22Rv1 (cell line): ENCODE results near the gene TMPRSS15.
A peak's percentile ranks its signal among the peaks of the same experiment; 100 is the strongest.

Experiments used
- H3K27ac ChIP-seq: fragments of 450-650 bp; 2 replicates; pipeline ENCODE4 v1.5.1; 2017
- CTCF ChIP-seq: fragments of 450-650 bp; IDR thresholded peaks from 2 replicates; pipeline ENCODE4 v1.5.1; 2017; ENCODE audit warnings: mild to moderate bottlenecking
- ZFX ChIP-seq: fragments of 450-650 bp; IDR thresholded peaks from 2 replicates; pipeline ENCODE4 v1.6.1; 2017; ENCODE audit warnings: antibody characterized with exemption, borderline replicate concordance

Gene TMPRSS15

GRCh38 chr21:18249672-18250071, 153.9 kb downstream of the TMPRSS15 start:
- TF ChIP-seq ZFX (no peak), CTCF (peak; percentile 42)
- H3K27ac ChIP-seq: no peak overlapping the region

- TF ChIP-seq ZFX (no peak), CTCF (no peak)
Observed at GRCh38 chr21:18248171-18248570, 155.4 kb downstream of the TMPRSS15 start.

GRCh38 chr21:18245464-18245967, 158.1 kb downstream of the TMPRSS15 start:
- TF ChIP-seq ZFX (no peak), CTCF (no peak)
- H3K27ac ChIP-seq: peak overlapping the region; percentile 33

More at GRCh38 chr21:18248171-18248570, 155.4 kb downstream of the TMPRSS15 start:
- H3K27ac ChIP-seq: no peak overlapping the region

- TF ChIP-seq CTCF (no peak), ZFX (no peak)
- peak within 1 kb of the TSS; percentile 33 for H3K27ac ChIP-seq
Observed at GRCh38 chr21:18244671-18245463, 158.7 kb downstream of the TMPRSS15 start, which contains the start of gene CHODL. TSS of gene CHODL (plus strand) at chr21:18244833. CDS start at chr21:18245224, 391 bp downstream.

- no peak overlapping the region for H3K27ac ChIP-seq
- TF ChIP-seq CTCF (no peak), ZFX (no peak)
Observed at GRCh38 chr21:18235545-18235944, 168.0 kb downstream of the TMPRSS15 start.

GRCh38 chr21:18228060-18228739, 175.4 kb downstream of the TMPRSS15 start:
- no peak for TF ChIP-seq CTCF
- no peak for TF ChIP-seq ZFX
- H3K27ac ChIP-seq: no peak overlapping the region

- TF ChIP-seq ZFX (no peak), CTCF (no peak)
- H3K27ac ChIP-seq: no peak overlapping the region
Observed at GRCh38 chr21:18222346-18222745, 181.2 kb downstream of the TMPRSS15 start.
